ENCODE results near the gene ILDR2. TPM values are rescaled to one million over a fixed set of nuclear protein-coding genes. Genes with fewer than 3 reads are reported as not detected.

ILDR2 gene
- total and polyA plus RNA-seq, 2 donors (not counting 1 experiment from before 2014, with no cell fraction given): under 0.01 to 0.14 TPM

DNA sequence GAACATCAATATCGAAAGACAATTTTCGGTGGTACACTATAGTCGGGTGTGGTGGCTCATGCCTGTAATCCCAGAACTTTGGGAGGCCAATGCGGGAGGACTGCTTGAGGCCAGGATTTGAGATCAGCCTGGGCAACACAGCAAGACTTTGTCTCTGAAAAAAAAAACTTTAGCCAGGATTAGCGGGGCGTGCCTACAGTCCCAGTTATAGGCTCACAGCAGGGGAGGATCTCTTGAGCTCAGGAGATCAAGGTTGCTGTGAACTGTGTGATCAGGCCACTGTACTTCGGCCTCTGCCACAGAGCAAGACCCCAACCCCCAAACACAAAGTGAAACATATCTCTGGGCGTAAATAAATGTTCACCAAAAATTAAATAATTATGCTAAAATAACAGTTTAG lies 100.9 kb downstream of the ILDR2 start:
- Histone ChIP-seq H3K27ac (ENCODE audit: insufficient read depth, low read length) (no peak overlapping the region), H3K4me3 (replicated peaks in 1 of 4; ENCODE audit: control extremely low read depth in 1 of 4, insufficient read depth in 1 of 4, low read depth in 3 of 4, low read length in 4 of 4) (no peak overlapping the region), H3K79me2 (ENCODE audit: control insufficient read depth, insufficient read depth, low read length) (peaks cover 21% of the 10 kb centered on the region), H3K4me2 (ENCODE audit: extremely low read depth, insufficient read depth, low read length) (no peak overlapping the region), H3K9me3 (ENCODE audit: control insufficient read depth, insufficient read depth, low read depth, low read length) (no peaks in the 10 kb centered on the region), H4K20me1 (ENCODE audit: control insufficient read depth, extremely low read depth, insufficient read depth, low read length) (peaks cover 1% of the 10 kb centered on the region), H3K27me3 (ENCODE audit: control insufficient read depth, insufficient read depth, low read length) (no peaks in the 10 kb centered on the region), H2AFZ (ENCODE audit: low read length) (no peak overlapping the region), H3K4me1 (ENCODE audit: control insufficient read depth, extremely low read depth, insufficient read depth, low read length) (no peaks in the 10 kb centered on the region), H3K9ac (ENCODE audit: insufficient read depth, low read length) (no peak overlapping the region), H3K36me3 (ENCODE audit: control insufficient read depth, insufficient read depth, low read length) (peaks cover 2% of the 10 kb centered on the region)
- DNase-seq (ENCODE audit: low read depth in 2 of 2): no peak
- TF ChIP-seq, protein P1, sequence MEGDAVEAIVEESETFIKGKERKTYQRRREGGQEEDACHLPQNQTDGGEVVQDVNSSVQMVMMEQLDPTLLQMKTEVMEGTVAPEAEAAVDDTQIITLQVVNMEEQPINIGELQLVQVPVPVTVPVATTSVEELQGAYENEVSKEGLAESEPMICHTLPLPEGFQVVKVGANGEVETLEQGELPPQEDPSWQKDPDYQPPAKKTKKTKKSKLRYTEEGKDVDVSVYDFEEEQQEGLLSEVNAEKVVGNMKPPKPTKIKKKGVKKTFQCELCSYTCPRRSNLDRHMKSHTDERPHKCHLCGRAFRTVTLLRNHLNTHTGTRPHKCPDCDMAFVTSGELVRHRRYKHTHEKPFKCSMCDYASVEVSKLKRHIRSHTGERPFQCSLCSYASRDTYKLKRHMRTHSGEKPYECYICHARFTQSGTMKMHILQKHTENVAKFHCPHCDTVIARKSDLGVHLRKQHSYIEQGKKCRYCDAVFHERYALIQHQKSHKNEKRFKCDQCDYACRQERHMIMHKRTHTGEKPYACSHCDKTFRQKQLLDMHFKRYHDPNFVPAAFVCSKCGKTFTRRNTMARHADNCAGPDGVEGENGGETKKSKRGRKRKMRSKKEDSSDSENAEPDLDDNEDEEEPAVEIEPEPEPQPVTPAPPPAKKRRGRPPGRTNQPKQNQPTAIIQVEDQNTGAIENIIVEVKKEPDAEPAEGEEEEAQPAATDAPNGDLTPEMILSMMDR (conservative IDR thresholded peaks at IDR 0.05 in 1 of 2, IDR thresholded peaks at IDR 0.05 in 1 of 2; ENCODE audit: low read depth in 1 of 2, low read length in 2 of 2): no peak
- TF ChIP-seq EZH2 (IDR thresholded peaks at IDR 0.05; ENCODE audit: low read length, missing control alignments): no peak

DNA sequence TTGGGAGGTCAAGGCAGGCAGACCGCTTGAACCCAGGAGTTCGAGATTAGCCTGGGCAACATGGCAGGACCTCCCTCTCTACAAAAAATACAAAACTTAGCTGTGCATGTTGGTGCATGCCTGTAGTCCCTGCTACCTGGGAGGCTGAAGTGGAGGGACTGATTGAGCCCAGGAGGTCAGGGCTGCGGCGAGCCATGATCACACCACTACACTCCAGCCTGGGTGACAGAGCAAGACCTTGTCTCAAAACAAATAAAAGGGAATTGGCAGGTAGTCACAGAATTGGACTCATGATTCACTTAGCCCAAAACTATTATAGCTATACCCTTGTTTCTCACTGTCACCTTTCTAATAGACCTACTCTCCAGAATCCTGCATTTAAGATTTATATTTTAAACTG lies 104.8 kb downstream of the ILDR2 start:
- H3K36me3 ChIP-seq (ENCODE audit: control insufficient read depth, insufficient read depth, low read length): peaks cover 5% of the 10 kb centered on the region
- no peak overlapping the region for H3K9ac ChIP-seq (ENCODE audit: insufficient read depth, low read length)
- no peak overlapping the region for H2AFZ ChIP-seq (ENCODE audit: low read length)
- H3K4me2 ChIP-seq (ENCODE audit: extremely low read depth, insufficient read depth, low read length): no peak overlapping the region
- H3K27me3 ChIP-seq (ENCODE audit: control insufficient read depth, insufficient read depth, low read length): no peaks in the 10 kb centered on the region
- no peaks in the 10 kb centered on the region for H3K4me1 ChIP-seq (ENCODE audit: control insufficient read depth, extremely low read depth, insufficient read depth, low read length)
- H3K27ac ChIP-seq (ENCODE audit: insufficient read depth, low read length): no peak overlapping the region
- H4K20me1 ChIP-seq (ENCODE audit: control insufficient read depth, extremely low read depth, insufficient read depth, low read length): peaks cover 1% of the 10 kb centered on the region
- no peaks in the 10 kb centered on the region for H3K9me3 ChIP-seq (ENCODE audit: control insufficient read depth, insufficient read depth, low read depth, low read length)
- no peak overlapping the region for H3K4me3 ChIP-seq (replicated peaks in 1 of 4; ENCODE audit: control extremely low read depth in 1 of 4, insufficient read depth in 1 of 4, low read depth in 3 of 4, low read length in 4 of 4)
- TF ChIP-seq, protein P1 (conservative IDR thresholded peaks at IDR 0.05 in 1 of 2, IDR thresholded peaks at IDR 0.05 in 1 of 2; ENCODE audit: low read depth in 1 of 2, low read length in 2 of 2): no peak
- TF ChIP-seq EZH2 (IDR thresholded peaks at IDR 0.05; ENCODE audit: low read length, missing control alignments): no peak
- DNase-seq (ENCODE audit: low read depth in 2 of 2): no peak
- H3K79me2 ChIP-seq (ENCODE audit: control insufficient read depth, insufficient read depth, low read length): peaks cover 21% of the 10 kb centered on the region

DNA sequence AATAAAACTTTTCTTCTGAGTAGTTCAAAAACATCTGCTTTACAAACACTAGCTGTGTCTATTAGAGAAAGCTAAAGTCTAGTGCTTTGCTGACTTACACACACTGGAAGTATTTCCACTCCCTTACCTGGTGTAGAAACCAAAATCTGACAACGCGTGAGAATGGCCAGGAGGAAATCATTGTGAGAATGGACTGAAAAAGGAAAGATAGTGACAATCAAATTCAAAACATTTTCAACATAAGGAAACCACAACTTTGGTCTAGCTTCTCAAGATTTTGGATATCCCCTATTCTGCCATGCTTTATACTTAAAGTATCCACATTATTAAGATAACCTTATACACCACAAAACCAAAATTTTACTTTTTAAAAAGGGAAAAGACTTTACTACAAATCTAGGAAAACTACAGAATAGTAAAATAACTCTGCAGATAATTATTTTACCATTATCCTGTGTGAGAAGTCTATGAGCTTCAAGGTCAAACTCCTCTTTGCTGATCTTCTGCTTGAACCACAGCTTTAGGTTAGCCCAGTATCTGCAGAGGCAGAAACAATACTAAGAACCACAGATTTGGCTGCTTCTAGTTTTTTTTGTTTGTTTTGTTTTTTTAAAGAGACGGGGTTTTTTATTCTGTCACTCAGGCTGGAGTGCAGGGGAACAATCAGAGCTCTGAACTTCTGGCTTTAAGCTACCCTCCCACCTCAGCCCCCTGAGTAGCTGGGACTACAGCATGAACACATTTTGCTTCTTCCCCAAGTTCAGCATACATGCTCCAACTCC lies 105.8 kb downstream of the ILDR2 start:
- Histone ChIP-seq H2AFZ (ENCODE audit: low read length) (no peak overlapping the region), H4K20me1 (ENCODE audit: control insufficient read depth, extremely low read depth, insufficient read depth, low read length) (peaks cover 1% of the 10 kb centered on the region), H3K27ac (ENCODE audit: insufficient read depth, low read length) (no peak overlapping the region), H3K36me3 (ENCODE audit: control insufficient read depth, insufficient read depth, low read length) (peaks cover 5% of the 10 kb centered on the region), H3K27me3 (ENCODE audit: control insufficient read depth, insufficient read depth, low read length) (no peaks in the 10 kb centered on the region), H3K4me3 (replicated peaks in 1 of 4; ENCODE audit: control extremely low read depth in 1 of 4, insufficient read depth in 1 of 4, low read depth in 3 of 4, low read length in 4 of 4) (no peak overlapping the region), H3K79me2 (ENCODE audit: control insufficient read depth, insufficient read depth, low read length) (peaks cover 14% of the 10 kb centered on the region), H3K4me1 (ENCODE audit: control insufficient read depth, extremely low read depth, insufficient read depth, low read length) (no peaks in the 10 kb centered on the region), H3K9ac (ENCODE audit: insufficient read depth, low read length) (no peak overlapping the region), H3K9me3 (ENCODE audit: control insufficient read depth, insufficient read depth, low read depth, low read length) (no peaks in the 10 kb centered on the region), H3K4me2 (ENCODE audit: extremely low read depth, insufficient read depth, low read length) (no peak overlapping the region)
- no peak for TF ChIP-seq EZH2 (IDR thresholded peaks at IDR 0.05; ENCODE audit: low read length, missing control alignments)
- TF ChIP-seq, protein P1 (conservative IDR thresholded peaks at IDR 0.05 in 1 of 2, IDR thresholded peaks at IDR 0.05 in 1 of 2; ENCODE audit: low read depth in 1 of 2, low read length in 2 of 2): no peak
- no peak for DNase-seq (ENCODE audit: low read depth in 2 of 2)
